Measurements from ENCODE around the gene BLCAP.
"Not testable (repeated sequence)": the region's sequence is repeated elsewhere in the genome, so short reads cannot be mapped to it uniquely, and the experiment has no call there.

BLCAP gene

DNA sequence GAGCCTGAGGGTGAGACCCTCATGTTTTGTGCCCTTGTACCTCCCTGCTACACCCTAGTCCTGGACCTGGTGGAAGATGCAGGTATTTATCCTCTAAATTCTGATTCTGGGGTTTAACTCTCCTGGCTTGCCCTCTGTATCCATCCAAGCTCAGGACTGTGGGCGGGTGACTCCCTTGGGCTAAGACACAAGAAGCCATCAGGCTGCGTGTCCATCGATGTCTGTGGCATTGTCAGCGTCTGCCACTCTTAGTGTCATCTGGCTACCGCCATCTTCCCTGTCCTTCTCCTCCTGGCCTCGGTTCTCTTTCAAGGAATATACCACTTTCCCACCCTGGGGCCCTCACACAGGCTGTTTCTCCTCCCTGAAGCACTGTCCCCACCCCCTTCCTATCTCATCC lies 28.9 kb upstream of the BLCAP start:
- no peak for DNase-seq

DNA sequence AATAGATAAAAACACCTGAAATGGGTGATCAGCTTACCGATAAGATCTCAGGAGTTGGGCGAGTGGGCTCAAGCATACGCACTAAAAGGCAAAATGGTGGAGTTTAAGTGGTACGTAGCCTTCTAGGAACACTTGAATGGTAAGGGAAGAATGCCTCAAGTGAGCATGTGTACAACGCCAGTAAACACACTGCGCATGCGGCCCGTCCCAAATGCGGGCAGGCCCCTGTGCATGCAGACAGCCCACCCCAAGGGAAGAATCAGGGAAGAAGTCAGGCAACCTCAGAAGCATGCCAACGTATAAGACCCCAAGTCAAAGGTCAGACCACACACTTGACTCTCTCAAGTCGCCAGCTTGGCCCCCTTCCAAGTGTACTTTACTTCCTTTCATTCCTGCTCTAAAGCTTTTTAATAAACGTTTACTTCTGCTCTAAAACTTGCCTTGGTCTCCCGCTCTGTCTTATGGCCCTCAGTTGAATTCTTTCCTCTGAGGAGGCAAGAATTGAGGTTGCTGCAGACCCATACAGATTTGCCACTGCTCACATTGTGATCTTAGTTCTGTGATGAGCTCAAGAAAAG lies 27.1 kb upstream of the BLCAP start:
- DNase-seq: not testable (repeated sequence)

DNA sequence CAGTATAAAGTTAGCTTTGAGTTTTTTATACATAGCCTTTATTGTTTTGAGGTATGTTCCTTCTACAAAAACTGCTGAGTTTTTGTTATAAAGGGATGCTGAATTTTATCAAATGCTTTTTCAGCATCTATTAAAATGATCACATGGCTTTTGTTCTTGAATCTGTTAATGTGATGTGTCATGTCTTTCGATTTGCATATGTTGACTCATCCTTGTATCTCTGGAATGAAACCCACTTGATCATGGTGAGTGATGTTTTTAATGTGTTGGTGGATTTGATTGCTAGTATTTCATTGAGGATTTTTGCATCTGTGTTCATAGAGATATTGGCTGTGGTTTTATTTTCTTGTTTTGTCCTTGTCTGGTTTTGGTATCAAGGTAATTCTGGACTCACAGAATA lies 24.7 kb upstream of the BLCAP start:
- no peak for DNase-seq

DNA sequence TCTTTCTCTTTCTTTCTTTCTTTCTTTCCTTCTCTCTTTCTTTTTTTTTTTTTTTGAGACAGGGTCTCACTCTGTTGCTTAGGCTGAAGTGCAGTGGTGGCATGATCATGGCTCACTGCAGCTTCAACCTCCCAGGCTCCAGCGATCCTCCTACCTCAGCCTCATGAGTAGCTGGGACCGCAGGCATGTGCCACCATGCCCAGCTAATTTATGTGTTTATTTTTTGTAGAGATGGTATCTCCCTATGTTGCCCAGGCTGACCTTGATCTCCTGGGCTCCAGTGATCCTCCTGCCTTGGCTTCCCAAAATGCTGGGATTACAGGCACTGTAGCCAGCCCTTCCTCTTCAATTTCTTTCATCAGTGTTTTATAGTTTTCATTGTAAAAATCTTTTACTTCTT lies 24.0 kb upstream of the BLCAP start:
- DNase-seq: not testable (repeated sequence)

DNA sequence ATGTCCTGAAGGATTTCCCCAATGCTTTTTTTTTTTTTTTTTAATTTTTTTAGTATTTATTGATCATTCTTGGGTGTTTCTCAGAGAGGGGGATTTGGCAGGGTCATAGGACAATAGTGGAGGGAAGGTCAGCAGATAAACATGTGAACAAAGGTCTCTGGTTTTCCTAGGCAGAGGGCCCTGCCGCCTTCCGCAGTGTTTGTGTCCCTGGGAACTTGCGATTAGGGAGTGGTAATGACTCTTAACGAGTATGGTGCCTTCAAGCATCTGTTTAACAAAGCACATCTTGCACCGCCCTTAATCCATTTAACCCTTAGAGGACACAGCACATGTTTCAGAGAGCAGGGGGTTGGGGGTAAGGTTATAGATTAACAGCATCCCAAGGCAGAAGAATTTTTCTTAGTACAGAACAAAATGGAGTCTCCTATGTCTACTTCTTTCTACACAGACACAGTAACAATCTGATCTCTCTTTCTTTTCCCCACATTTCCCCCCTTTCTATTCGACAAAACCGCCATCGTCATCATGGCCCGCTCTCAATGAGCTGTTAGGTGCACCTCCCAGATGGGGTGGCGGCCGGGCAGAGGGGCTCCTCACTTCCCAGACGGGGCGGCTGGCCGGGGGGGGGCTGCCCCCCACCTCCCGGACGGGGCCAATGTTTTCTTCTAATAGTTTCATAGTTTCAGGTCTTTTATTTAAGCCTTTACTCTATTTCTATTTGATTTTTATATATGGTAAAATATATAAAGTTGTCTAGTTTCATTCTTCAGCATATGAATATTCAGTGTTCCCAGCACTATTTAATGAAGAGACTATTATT lies 22.6 kb upstream of the BLCAP start:
- DNase-seq: not testable (repeated sequence)

DNA sequence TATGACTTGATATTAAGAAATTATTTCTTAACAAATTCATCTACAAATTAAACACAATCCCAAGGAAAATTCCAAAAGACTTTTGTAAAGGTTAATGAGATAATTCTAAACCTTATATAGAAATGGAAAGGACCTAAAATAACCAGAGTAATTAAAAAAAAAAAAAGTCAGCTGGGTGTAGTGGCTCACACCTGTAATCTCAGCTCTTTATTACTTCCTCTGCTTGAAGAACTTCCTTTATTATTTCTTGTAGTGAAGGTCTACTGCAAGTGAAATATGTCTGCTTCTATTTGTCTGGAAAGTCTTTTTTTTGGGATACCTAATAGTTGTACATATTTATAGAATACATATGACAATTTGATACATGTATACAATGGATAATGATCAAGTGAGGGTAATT lies 20.2 kb upstream of the BLCAP start:
- no peak for DNase-seq

DNA sequence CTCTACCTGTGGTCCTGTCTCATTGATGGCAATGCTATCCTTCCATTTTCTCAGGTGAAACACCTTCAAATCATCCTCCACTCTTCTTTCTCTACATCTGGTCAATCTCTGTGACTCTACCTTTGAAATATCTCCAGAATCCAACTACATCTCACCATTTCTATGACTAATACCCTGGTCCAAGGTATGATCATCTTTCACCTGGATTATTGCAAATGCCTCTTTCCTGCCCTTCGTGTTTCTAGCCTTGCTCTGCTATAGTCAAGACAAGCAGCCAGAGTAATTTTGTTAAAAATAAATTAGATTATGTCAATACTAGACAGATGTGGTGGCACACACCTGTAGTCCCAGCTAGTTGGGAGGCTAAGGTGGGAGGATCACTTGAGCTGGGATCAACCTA lies 17.8 kb upstream of the BLCAP start:
- DNase-seq: no peak

DNA sequence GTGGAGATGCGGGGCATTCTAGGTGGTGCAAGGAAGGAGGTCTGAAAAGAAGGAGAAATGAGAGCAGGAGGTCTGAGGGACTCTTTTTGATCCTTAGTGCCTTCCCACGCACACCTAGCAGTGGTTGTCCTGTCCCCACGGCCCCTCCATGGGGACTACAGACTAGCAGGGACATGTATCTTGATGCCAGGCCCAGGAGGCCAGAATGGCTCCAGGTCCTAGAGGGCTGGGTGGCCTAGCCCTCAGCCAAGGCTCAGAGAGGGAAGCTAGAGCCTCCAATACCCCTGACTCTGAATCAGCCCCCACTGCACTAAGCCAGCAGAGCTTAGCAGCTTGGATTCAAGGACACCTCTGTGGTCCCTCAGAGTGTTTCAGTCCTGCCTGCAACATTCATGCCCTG lies 16.7 kb upstream of the BLCAP start:
- no peak for DNase-seq

DNA sequence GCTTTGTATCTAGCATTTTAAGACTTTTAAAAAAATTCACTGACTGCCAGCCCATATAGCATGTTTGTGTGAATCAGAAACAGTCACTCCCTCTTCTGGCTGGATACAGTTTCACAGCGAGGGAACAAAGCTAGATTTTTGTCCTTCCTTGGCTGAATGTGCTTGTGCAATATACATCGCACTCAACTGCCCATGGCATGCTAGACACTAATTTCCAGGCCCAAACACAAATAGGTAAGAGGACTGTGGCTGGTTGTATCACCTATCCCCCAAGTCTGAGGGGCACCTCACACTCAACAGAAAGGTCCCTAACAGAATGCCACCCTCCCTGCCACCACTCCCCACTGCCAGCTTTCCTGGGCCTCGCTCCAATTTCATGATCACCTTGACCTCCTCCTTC lies 16.2 kb upstream of the BLCAP start:
- DNase-seq: peak in 1 of 2 experiments; percentile 11

DNA sequence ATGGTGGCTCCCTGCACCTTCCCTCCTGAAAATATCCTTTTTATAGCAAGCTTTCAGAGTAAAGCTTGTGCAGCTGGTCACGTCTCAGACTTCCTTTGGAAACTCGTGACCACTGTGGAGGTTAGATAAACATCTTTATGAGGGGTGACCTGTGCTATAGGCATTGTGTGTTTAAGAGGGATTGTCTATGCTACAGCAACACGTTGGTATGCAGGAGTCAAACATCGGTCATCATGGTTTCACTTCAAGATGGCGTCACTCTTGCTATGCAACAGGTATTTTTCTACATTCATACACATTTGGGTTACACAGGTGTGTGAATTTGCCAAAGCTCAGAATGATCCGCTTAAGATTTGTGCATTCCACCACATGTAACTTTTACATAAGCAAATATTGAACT lies 14.6 kb upstream of the BLCAP start:
- DNase-seq: no peak

DNA sequence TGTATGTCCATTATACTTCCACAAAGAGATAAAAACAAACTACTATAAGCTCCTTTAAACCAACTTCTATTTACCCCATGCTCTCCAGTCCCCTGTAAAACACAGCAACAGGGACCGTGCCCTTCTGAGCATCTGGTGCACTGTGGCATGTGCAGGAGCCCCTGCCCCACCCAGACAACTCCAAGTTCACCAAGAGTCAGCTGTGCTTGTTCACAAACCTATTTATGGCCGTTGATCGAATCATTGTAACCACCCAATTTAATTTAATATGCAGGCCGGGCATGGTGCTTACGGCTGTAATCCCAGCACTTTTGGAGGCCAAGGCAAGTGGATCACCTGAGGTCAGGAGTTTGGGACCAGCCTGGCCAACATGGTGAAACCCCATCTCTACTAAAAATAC lies 13.7 kb upstream of the BLCAP start:
- DNase-seq: no peak

DNA sequence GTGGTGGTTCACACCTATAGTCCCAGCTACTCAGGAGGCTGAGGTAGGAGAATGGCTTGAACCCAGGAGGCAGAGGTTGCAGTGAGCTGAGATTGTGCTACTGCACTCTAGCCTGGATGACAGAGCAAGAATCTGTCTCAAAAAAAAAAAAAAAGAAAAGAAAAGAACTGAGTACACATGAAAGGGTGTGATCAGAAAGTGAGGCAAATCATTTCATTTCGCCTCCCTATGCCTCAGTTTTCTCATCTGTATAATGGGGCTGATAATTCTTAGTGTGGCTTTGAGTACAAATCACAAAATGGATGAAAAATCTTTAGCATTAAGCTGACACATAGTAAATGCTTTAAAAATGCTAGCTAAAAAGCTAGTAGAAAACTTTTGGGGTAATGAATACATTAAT lies 13.2 kb upstream of the BLCAP start:
- not testable (repeated sequence) for DNase-seq

DNA sequence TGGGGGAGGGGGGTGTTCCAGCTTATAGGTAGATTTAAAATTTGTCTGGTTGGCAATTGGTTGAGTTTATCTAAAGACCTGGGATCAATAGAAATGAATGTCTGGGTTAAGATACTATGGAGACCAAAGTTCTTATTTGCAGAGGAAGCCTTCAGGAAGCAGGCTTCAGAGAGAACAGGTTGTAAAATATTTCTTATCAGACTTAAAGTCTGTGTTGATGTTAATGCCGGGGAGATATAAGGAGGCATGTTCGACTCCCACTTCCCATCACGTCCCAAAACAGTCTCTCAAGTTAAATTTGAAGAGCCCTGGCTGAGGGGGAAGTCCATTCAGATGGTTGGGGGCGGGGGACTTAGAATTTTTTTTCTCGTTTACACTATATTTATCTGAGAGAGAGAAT lies 12.3 kb upstream of the BLCAP start:
- DNase-seq: no peak

DNA sequence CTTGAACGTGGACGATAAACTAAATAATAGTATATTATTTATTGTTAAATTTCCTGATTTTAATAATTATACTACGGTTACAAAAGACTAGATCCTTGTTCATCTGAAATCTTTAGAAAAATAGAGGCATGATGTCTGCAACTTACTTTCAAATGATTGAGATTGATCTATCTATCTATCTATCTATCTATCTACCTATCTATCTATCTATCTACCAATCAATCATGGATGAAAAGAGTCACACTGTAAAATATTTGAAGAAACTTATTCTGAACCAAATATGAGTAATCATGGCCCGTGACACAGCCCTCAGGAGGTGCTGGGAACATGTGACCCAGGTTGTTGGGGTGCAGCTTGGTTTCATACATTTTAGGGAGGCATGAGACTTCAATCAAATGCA lies 11.7 kb upstream of the BLCAP start:
- no peak for DNase-seq

DNA sequence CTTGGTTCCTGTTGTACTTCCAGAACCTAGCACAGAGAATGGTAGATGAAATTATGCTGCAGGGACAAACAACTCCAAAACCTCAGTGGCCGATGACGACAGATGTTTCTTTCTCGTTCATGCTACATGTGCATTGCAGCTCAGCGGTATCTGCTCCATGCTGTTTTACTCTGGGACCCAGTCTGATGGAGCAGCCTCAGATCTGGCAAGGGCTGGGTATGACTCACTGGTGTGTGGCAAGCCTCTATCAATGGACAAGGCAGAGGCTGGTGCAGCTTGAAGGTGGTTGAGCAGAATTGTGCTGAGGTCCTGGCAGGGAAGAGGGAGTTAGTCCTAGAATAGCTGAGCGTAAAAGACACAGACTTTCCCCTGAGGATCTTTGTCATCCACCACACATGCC lies 10.3 kb upstream of the BLCAP start:
- peak in 1 of 2 experiments; percentile 57 for DNase-seq

DNA sequence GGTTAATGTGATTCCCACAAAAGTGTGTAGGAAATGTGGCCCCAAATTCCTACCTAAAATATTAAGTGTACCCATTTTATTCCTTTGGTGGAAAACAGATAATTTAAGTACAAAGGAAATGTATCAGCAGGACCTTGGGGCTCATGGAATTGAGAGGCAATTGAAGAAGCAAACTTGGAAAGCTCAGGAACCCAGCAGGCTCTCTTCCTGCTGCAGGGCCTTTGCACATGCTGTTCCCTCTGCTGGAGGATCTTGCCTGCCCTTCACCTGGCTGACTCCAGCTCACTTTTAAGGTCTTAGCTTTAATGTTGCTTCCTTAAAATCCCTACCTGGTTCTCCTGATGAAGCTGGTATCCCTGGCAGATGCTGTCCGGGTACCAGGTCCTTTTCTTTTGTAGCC lies 9.8 kb upstream of the BLCAP start:
- DNase-seq: no peak

DNA sequence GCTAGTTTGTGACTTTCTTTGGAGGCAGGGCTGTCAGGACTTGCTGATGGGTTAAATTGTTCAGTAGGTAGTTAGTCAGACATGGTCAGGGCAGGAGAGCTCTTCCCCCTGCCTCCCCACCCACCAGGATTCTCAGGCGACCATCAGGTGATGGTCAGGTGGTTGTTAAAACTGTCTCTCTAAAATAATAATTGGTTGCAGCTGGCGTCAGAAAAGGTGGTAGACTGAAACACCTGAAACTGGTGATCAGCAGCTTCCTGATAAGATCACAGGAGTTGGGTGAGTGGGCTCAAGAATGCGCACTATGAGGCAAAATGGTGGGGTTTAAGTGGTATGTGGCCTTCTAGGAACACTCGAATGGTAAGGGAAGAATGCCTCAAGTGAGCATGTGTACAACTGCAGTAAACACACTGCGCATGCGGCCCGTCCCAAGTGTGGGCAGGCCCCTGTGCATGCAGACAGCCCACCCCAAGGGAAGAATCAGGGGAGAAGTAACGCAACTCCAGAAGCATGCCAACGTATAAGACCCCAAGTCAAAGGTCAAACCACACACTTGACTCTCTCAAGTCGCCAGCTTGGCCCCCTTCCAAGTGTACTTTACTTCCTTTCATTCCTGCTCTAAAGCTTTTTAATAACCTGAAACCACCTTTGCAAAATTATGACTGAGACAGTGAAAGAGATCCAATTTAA lies 7.9 kb upstream of the BLCAP start:
- DNase-seq: no peak

DNA sequence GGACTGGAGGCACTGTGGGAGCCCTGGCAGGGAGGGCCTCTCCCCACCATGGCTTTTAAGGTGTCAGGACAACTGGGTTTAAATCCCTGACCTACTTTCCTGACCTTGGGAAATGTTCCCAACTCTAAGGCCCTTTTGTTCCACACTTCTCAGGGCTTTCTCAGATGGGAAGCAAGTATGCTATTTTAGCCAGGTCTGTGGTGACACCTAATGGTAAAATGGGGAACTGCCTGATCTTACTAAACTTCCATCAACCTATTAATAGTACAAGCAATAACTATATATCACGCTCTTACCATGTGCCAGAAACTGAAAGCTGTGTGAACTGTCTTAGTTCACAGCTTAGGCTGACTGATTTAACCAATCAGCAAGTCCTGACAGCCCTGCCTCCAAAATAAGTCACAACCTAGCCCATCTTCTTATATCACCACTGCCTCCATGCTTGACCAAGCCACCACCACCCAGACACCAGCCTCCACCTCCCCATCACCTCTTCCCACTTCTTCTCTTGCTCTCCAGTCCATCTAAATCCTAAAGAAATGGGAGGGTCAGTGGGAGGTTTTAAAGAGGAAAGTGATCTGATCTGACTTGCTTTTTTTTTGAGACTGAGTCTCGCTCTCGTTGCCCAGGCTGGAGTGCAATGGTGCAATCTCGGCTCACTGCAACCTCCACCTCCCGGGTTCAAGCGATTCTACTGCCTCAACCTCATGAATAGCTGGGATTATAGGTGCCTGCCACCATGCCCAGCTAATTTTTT lies 6.9 kb upstream of the BLCAP start:
- peak; percentile 75 to 88 for DNase-seq

DNA sequence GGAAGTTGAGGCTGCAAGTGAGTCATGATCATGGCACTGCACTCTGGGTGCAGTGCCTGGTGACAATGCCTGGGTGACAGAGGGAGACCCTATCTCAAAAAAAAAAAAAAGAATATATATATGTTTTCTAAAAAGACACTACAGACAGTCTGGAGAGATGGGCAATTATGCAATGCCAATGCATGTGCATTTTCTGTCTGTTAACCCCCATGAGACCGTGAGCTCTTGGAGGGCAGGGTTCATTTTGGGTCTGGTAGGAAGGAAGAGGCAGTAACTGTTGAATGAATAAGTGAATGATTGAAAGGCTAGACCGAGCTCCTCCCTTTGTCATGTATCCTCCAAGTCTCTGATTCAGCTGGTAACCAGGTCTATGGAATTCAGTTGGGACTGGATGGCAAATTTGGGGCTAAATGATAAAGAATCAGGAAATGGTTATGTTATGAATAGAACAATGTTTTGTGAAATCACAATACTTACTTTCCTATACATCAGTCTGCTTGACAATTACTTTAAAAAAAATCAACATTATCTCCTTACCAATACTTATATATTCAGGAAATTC lies 5.6 kb upstream of the BLCAP start:
- DNase-seq: no peak

DNA sequence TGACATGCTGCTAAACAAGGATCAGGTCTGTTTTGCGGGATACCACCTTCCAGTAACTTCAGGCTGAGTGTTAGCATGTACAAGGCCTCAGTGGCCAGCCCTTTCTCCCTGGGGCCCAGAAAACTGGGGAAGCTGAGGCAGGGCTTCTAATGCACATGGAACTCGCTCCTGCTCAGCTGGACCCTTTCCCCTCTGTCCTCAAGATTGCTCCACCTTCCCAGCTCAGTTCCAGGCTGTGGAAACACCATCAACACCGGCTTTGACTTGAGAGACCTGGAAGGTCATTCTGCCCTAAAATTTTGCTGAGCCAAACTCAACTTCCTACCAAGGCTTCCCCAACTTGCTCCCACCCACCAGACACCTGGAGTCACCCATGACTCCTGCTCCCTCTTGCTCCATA lies 4.2 kb upstream of the BLCAP start:
- no peak for DNase-seq

DNA sequence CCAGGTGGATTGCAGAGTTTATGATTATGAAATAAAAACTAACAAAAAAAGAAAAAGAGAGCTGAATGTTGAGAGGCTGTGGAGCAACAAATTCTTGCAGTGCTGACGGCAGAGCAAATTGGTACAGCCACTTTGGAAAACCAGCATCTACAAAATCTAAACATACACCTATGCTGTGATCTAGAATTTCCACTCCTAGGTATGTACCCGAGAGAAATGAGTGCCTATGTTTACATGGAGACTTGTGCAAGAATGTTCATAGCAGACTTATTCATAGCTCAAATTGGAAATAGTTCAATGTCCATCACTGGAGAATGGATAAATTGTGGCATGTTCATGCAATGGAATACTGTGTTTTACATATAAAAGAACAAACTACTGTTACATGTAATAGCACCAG lies 3.0 kb upstream of the BLCAP start:
- no peak for DNase-seq

DNA sequence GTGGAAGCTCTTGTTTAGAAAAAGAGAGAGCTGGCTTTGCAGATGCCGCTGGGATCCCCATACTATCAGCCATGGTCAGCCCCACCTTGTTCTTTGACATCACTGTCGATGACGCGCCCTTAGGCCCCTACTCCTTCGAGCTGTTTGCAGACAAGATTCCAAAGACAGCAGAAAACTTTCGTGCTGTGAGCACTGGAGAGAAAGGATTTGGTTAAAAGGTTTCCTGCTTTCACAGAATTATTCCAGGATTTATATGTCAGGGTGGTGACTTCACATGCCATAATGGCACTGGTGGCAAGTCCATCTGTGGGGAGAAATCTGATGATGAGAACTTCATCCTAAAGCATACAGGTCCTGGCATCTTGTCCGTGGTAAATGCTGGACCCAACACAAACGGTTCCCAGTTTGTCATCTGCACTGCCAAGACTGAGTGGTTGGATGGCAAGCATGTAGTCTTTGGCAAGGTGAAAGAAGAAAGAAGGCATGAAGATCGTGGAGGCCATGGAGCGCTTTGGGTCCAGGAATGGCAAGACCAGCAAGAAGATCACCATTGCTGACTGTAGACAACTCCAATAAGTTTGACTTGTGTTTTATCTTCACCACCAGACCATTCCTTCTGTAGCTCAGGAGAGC lies 2.4 kb upstream of the BLCAP start:
- no peak for DNase-seq

Measured in NCI-H446 (cell line).